ENCODE data around the gene SYS1. TPM values are rescaled to one million over a fixed set of nuclear protein-coding genes. Genes with fewer than 3 reads are reported as not detected.

SYS1 gene
- total and polyA plus RNA-seq, 12 donors, result 16.0 to 83.2 (median 32.9) TPM

DNA sequence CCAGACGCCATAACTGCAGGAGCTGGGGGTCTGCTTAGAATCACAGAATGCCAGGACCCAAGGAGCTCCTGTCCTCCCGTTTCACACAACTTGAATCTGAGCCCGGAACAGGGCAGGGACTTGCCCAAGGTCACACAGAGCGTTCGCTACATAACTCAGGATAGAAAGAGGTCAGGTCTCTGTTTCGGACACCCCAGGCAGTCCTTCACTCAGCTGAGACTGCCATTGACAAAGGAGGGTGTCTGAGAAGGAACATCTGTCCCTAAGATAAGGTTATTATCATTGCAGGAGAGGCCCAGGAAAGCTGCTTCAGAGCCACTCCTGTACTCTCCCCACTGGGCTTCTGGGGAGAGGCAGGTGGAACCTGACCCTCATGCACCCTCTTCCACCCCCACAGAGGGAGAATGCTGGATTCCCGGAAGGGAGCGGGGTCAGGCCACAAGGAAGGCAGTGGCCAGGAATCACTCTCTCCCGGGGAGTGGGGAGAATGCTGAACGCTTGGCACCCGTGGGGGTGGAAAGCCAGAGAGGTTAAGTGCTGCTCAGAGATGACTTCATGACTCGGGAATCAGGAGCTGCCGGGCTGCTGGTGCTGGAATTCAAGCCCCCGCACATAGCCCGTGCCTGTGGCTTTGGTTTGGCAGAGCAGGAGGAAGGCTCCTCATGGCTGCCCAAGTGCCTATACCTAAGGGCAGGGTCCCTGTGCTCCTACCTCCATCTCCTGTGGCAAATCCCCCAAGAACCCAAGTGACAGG lies 25.4 kb upstream of the SYS1 start:
- Histone ChIP-seq H3K36me3 (replicated peaks in 1 of 2) (peaks cover 0 to 17% of the 10 kb centered on the region in 2 donors), H3K27ac (peak overlapping the region; percentile 86 to 98 (median 94)), H3K4me3 (no peak overlapping the region), H3K9me3 (replicated peaks in 1 of 3) (no peaks in the 10 kb centered on the region), H3K4me1 (replicated peaks in 1 of 2) (peaks cover 68 to 69% of the 10 kb centered on the region in 2 donors), H3K27me3 (no peaks in the 10 kb centered on the region)
- 16 to 34% (median 25%) methylated on average over 11 to 15 of the region's 15 CpGs for WGBS, 4 donors
- peak; percentile 59 to 87 (median 81) for DNase-seq
- TF ChIP-seq POLR2A (IDR thresholded peaks at IDR 0.05), result peak; percentile 16 to 57
- TF ChIP-seq, protein P1, sequence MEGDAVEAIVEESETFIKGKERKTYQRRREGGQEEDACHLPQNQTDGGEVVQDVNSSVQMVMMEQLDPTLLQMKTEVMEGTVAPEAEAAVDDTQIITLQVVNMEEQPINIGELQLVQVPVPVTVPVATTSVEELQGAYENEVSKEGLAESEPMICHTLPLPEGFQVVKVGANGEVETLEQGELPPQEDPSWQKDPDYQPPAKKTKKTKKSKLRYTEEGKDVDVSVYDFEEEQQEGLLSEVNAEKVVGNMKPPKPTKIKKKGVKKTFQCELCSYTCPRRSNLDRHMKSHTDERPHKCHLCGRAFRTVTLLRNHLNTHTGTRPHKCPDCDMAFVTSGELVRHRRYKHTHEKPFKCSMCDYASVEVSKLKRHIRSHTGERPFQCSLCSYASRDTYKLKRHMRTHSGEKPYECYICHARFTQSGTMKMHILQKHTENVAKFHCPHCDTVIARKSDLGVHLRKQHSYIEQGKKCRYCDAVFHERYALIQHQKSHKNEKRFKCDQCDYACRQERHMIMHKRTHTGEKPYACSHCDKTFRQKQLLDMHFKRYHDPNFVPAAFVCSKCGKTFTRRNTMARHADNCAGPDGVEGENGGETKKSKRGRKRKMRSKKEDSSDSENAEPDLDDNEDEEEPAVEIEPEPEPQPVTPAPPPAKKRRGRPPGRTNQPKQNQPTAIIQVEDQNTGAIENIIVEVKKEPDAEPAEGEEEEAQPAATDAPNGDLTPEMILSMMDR (IDR thresholded peaks at IDR 0.05), result no peak
- intact Hi-C loops (cut with DNase I), result no loop called here

DNA sequence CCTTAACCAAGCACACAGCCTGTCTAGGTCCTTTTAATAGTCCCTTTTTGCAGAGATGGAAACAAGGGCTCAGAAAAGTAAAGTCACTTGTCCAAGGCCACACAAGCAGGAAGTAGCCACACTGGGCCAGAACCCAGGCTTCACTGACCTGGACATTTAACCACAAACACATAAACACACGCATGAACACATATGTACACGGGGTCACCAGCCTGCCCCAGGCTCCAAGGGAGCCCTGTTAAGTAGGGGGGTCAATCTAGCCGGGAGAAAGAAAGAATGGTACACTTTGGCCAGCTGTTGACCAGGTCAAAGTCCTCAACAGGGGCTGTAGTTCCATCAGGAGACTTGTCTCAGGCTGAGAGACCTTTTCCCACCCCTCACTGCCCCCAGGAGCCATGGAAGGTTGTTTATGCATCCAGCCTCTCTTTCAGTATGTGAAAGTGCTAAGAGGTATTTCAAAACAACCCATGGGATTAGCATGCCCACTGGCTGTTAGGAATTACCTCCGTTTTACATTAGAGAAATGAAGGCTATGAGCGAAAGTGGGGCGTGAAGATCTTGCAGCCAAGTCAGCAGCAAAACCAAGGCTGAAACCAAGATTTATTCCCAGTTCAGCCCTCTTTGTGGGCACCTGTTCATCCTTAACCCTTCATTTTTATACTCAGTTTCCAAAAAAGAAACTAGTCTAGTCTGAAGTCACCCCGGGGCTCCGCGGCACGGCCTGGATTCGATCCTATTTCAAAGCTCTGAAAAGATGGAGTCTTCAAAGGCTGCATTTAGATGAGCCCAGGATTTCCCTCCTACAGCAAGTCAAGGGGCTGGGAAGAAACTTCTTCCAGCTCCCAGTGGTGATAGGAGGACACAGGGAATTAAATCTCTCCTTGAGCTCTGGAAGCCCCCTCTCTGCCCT lies 24.6 kb upstream of the SYS1 start:
- no peaks in the 10 kb centered on the region for H3K27me3 ChIP-seq
- 74 to 92% (median 80%) methylated on average over 8 to 11 of the region's 11 CpGs for WGBS, 4 donors
- no peak overlapping the region for H3K4me3 ChIP-seq
- no peak for DNase-seq
- H3K36me3 ChIP-seq (replicated peaks in 1 of 2), result peaks cover 0 to 11% of the 10 kb centered on the region in 2 donors
- intact Hi-C loops (cut with DNase I), result no loop called here
- peak overlapping the region; percentile 86 to 98 (median 94) for H3K27ac ChIP-seq
- H3K9me3 ChIP-seq (replicated peaks in 1 of 3), result no peaks in the 10 kb centered on the region
- H3K4me1 ChIP-seq (replicated peaks in 1 of 2), result peaks cover 76 to 78% of the 10 kb centered on the region in 2 donors
- no peak for TF ChIP-seq POLR2A (IDR thresholded peaks at IDR 0.05)
- TF ChIP-seq, protein P1 (IDR thresholded peaks at IDR 0.05), result no peak

GRCh38 chr20:45339084-45339483 lies 23.9 kb upstream of the SYS1 start:
- Histone ChIP-seq H3K9me3 (replicated peaks in 1 of 3) (no peaks in the 10 kb centered on the region), H3K4me3 (no peak overlapping the region), H3K27me3 (no peaks in the 10 kb centered on the region), H3K36me3 (replicated peaks in 1 of 2) (peaks cover 0 to 11% of the 10 kb centered on the region in 2 donors), H3K27ac (peak overlapping the region; percentile 87 to 98 (median 94)), H3K4me1 (replicated peaks in 1 of 2) (peaks cover 83 to 85% of the 10 kb centered on the region in 2 donors)
- TF ChIP-seq, protein P1 (IDR thresholded peaks at IDR 0.05), result no peak
- TF ChIP-seq POLR2A (IDR thresholded peaks at IDR 0.05), result no peak
- intact Hi-C loops (cut with DNase I), result no loop called here
- 76 to 88% (median 78%) methylated on average over 6 of the region's 6 CpGs for WGBS, 4 donors
- no peak for DNase-seq

DNA sequence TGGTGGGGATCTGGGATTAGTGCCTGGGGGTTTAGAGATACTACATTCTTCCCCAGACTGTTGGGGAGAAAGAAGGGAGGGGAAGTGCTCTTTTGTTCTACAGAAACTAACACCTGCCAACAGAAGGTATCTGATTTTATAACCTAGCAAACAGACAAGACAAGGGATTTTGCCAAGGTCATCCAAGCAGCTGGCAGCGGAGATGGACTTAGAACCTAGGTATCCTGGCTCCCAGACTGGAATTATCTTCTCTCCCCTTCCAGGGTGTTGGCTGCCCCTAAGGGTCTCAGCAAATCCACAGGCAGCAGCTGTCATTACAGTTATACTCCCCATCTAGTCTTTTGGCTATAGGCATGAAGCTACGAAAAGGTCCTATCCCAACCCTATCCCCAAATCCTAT lies 23.2 kb upstream of the SYS1 start:
- Histone ChIP-seq H3K27me3 (no peaks in the 10 kb centered on the region), H3K4me1 (replicated peaks in 1 of 2) (peaks cover 89 to 92% of the 10 kb centered on the region in 2 donors), H3K27ac (peak overlapping the region; percentile 87 to 98 (median 94)), H3K9me3 (replicated peaks in 1 of 3) (no peaks in the 10 kb centered on the region), H3K36me3 (replicated peaks in 1 of 2) (peaks cover 0 to 9% of the 10 kb centered on the region in 2 donors), H3K4me3 (no peak overlapping the region)
- DNase-seq, result no peak
- intact Hi-C loops (cut with DNase I), result no loop called here
- TF ChIP-seq, protein P1 (IDR thresholded peaks at IDR 0.05), result no peak
- no peak for TF ChIP-seq POLR2A (IDR thresholded peaks at IDR 0.05)
- 64 to 77% (median 74%) methylated on average over 2 of the region's 2 CpGs for WGBS, 4 donors

All from adrenal gland (tissue), 12 donors.